Fibroblast of the aortic adventitia (primary cell): ENCODE measurements around the gene FLRT1. TPM values are rescaled to one million over a fixed set of nuclear protein-coding genes. Genes with fewer than 3 reads are reported as not detected.

ENCODE experiments used
- DNase-seq: peaks from one replicate; pipeline ENCODE4 v3.0.0-alpha.2; 2010; ENCODE audit warnings: low read depth
- H3K4me3 ChIP-seq: 2 replicates; pipeline ENCODE4 v1.5.1; 2011; ENCODE audit warnings: low read depth, mild to moderate bottlenecking, control low read depth, low read length, moderate library complexity
- CTCF ChIP-seq: IDR thresholded peaks from 2 replicates; pipeline ENCODE4 v1.5.1; 2011; ENCODE audit warnings: mild to moderate bottlenecking, low read length, control low read depth, inconsistent platforms; ENCODE audit not compliant: insufficient read depth
- total RNA-seq: library from RNA; depleted of rRNA; stranded (reverse); fragments of >200 nt; gene quantifications from 2 replicates; pipeline ENCODE4 v1.2.3, GENCODE V29; 2012; ENCODE audit warnings: low replicate concordance

The FLRT1 gene
- total RNA-seq, 1 donor, result 0.18 TPM

DNA sequence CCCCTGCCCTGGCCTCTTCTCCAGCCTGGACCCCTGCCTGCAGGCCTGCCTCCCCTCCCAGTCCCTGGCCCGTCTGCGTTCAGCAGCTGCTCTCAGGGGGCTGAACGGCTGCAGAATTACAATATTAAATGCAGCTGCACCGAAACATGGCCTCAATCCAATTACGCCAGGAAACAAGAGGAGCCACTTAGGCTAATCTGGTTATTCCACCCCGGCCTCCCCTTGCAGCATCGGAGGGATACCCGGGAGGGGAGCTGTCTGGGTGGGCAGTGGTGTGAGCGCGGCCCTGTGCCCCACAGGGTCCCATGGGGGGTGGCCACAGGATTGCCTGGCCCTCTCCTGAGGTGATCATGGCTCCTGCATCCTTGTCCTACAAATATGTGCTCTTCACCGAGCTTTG, 42.6 kb downstream of the FLRT1 start:
- no peak for TF ChIP-seq CTCF
- H3K4me3 ChIP-seq, result no peak overlapping the region
- no peak for DNase-seq

- no peak for TF ChIP-seq CTCF
- H3K4me3 ChIP-seq, result no peak overlapping the region
- DNase-seq, result no peak
These were observed 43.2 kb downstream of the FLRT1 start for GRCh38 chr11:64078905-64079304.

- no peak for DNase-seq
- no peak for TF ChIP-seq CTCF
- no peak overlapping the region for H3K4me3 ChIP-seq
These were observed 44.7 kb downstream of the FLRT1 start for GRCh38 chr11:64080390-64080789.

DNA sequence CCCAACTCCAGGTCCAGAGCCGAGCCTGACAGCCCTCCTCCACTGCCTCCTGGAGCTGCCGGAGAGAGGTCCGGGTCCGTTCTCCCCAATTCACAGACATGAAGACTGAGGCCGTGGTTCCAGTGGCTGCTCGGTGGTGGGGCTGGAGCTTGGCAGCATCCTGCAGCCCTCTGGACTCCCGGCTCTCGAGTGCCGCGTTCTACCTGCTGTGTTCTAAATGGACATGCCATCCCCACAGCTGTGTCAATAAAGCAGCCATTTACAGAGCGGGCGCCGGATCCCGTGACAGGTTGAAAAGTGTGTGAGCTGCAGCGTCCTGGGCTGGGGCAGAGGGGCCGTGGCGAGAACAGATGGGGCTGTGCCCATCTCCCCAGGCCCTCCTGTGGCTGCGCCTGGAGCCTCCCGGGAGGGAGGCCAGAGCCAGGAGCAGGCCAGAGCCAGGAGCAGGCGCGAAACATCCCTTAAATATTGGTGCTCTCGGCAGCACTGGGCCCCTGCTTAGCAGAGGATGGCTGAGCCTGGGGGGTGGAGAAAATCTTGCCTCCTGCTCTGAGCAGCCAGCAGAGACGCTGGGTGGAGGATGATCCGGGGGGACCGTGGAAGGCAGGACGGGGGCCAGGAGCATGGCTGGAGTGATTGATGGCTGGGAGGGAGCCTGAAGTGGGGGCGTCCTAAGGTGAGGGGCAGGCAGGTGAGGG, 46.2 kb downstream of the FLRT1 start:
- DNase-seq, result no peak
- TF ChIP-seq CTCF, result no peak
- no peak overlapping the region for H3K4me3 ChIP-seq

- H3K4me3 ChIP-seq, result no peak overlapping the region
- TF ChIP-seq CTCF, result no peak
- no peak for DNase-seq
These were observed 47.8 kb downstream of the FLRT1 start for GRCh38 chr11:64083398-64084080.

DNA sequence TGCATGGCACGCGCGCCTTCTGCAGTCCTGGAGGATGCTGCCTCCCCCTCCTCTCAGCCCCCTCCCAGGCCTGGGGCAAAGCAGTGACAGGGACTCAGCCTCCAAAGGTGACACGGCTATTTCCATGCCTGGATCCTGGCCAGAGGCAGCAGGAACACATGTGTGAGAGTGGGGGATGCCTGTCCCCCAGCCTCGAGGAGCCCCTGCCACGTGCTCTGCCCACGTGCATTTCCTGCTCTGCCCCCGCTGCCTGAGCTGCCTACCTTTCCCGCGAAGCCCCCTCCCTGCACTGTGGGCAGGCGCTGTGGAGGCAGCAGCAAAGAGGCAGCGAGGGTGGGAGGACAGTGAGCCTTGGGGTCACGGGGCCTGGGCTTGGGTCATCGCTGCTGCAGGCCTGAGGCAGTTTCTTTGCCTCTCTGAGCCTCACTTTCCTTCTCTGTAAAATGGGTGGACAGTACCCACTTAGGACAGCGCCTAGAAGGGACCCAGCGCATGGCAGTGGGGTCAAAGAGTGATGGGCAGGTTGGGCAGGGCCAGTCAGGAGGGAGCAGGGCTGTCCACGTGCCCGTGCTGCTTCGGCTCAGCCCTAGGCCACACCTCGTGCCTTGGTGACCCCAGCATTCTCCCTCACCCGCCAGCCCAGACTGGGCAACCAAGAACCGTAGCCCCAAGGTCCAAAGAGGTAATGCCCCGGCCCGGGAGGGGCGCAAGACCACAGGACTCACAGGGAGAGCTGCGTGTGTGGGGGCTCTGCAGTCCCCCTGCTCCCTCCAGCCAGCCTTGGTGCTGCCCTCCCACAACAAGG, 48.6 kb downstream of the FLRT1 start:
- TF ChIP-seq CTCF, result no peak

More for the DNA sequence above, 48.6 kb downstream of the FLRT1 start:
- DNase-seq, result no peak
- no peak overlapping the region for H3K4me3 ChIP-seq
